HEK293 (cell line): ENCODE results near the gene PAX2.

ENCODE experiments used
- CTCF ChIA-PET: fragments of 350-600 bp; formaldehyde crosslinking; extraction: SDS; loops from one replicate; lab custom pipeline; 2021; ENCODE audit warnings: antibody characterized with exemption; lab: Yijun Ruan, JAX
- POLR2A ChIA-PET: fragments of 300-600 bp; formaldehyde crosslinking; extraction: SDS; loops from one replicate; lab custom pipeline; 2020; ENCODE audit warnings: antibody characterized with exemption, inconsistent platforms; lab: Yijun Ruan, JAX
- H3K27ac ChIP-seq: fragments of 200-500 bp; sonication (Bioruptor generic); 2 replicates; pipeline ENCODE4 v1.5.1; 2014; ENCODE audit warnings: low read depth, low read length, control low read depth, inconsistent platforms; ENCODE audit errors: extremely low read depth
- H3K36me3 ChIP-seq, 2 experiments: fragments of 200-500 bp in 1 of 2; sonication (Bioruptor generic) in 1 of 2; 1 replicate in 1 of 2; 2 replicates in 1 of 2; pipeline ENCODE4 v1.5.1; 2014 to 2017; ENCODE audit warnings: inconsistent platforms in 2 of 2, low read length in 2 of 2; ENCODE audit not compliant: control insufficient read depth in 2 of 2, insufficient read depth in 1 of 2
- H3K4me1 ChIP-seq: fragments of 200-500 bp; sonication (Bioruptor generic); 2 replicates; pipeline ENCODE4 v1.5.1; 2014; ENCODE audit warnings: mild to moderate bottlenecking, low read length, inconsistent platforms; ENCODE audit not compliant: control insufficient read depth, insufficient read depth
- H3K4me3 ChIP-seq: 2 replicates; pipeline ENCODE4 v1.5.1; 2011; ENCODE audit warnings: low read depth, mild to moderate bottlenecking, control low read depth, low read length, moderate library complexity
- H3K9me3 ChIP-seq: fragments of 200-500 bp; sonication (Bioruptor generic); 2 replicates; pipeline ENCODE4 v1.5.1; 2014; ENCODE audit warnings: low read depth, low read length, inconsistent platforms; ENCODE audit not compliant: control insufficient read depth, insufficient read depth
- BCL11B ChIP-seq: fragments of 450-650 bp; formaldehyde crosslinking; IDR thresholded peaks from 2 replicates; pipeline ENCODE4 v1.5.1; 2016; ENCODE audit warnings: low read depth, missing biosample characterization, missing genetic modification characterization
- GLIS1 ChIP-seq: fragments of 450-650 bp; formaldehyde crosslinking; IDR thresholded peaks from 2 replicates; pipeline ENCODE4 v1.5.1; 2016; ENCODE audit warnings: missing biosample characterization, missing genetic modification characterization
- SCRT1 ChIP-seq: fragments of 450-650 bp; formaldehyde crosslinking; IDR thresholded peaks from 2 replicates; pipeline ENCODE4 v1.5.1; 2016; ENCODE audit warnings: missing biosample characterization, missing genetic modification characterization, borderline replicate concordance
- SETDB1 ChIP-seq: IDR thresholded peaks from one replicate; pipeline ENCODE4 v1.6.1; 2017; ENCODE audit warnings: mild to moderate bottlenecking, low read length, moderate library complexity, mixed read lengths; ENCODE audit not compliant: insufficient read length
- YY1 ChIP-seq: fragments of 450-650 bp; formaldehyde crosslinking; IDR thresholded peaks from 2 replicates; pipeline ENCODE4 v1.5.1; 2018; ENCODE audit warnings: missing biosample characterization, missing genetic modification characterization
- ZBTB17 ChIP-seq: fragments of 450-650 bp; formaldehyde crosslinking; IDR thresholded peaks from 2 replicates; pipeline ENCODE4 v1.5.1; 2016; ENCODE audit warnings: missing biosample characterization, missing genetic modification characterization
- ZFP3 ChIP-seq: fragments of 450-650 bp; formaldehyde crosslinking; IDR thresholded peaks from 2 replicates; pipeline ENCODE4 v1.5.1; 2016; ENCODE audit warnings: low read depth, missing biosample characterization, missing genetic modification characterization
- ZNF155 ChIP-seq: fragments of 450-650 bp; formaldehyde crosslinking; IDR thresholded peaks from 2 replicates; pipeline ENCODE4 v1.5.1; 2016; ENCODE audit warnings: missing biosample characterization, missing genetic modification characterization
- ZNF2 ChIP-seq: fragments of 450-650 bp; formaldehyde crosslinking; IDR thresholded peaks from 2 replicates; pipeline ENCODE4 v1.5.1; 2016; ENCODE audit warnings: missing biosample characterization, missing genetic modification characterization
- ZNF221 ChIP-seq: fragments of 450-650 bp; formaldehyde crosslinking; IDR thresholded peaks from 2 replicates; pipeline ENCODE4 v1.5.1; 2017; ENCODE audit warnings: missing biosample characterization, missing genetic modification characterization, borderline replicate concordance
- ZNF23 ChIP-seq: fragments of 450-650 bp; formaldehyde crosslinking; IDR thresholded peaks from 2 replicates; pipeline ENCODE4 v1.5.1; 2016; ENCODE audit warnings: missing biosample characterization, missing genetic modification characterization, borderline replicate concordance
- ZNF366 ChIP-seq: fragments of 450-650 bp; formaldehyde crosslinking; conservative IDR thresholded peaks from 2 replicates; pipeline ENCODE4 v1.5.1; 2016; ENCODE audit warnings: missing biosample characterization, missing genetic modification characterization
- ZNF426 ChIP-seq: fragments of 450-650 bp; formaldehyde crosslinking; IDR thresholded peaks from 2 replicates; pipeline ENCODE4 v1.5.1; 2017; ENCODE audit warnings: missing biosample characterization, missing genetic modification characterization, mild to moderate bottlenecking, inconsistent platforms, moderate library complexity
- ZNF510 ChIP-seq: fragments of 450-650 bp; formaldehyde crosslinking; IDR thresholded peaks from 2 replicates; pipeline ENCODE4 v1.5.1; 2018; ENCODE audit warnings: mild to moderate bottlenecking, missing genetic modification characterization, missing biosample characterization; ENCODE audit not compliant: insufficient replicate concordance
- ZNF600 ChIP-seq: fragments of 450-650 bp; formaldehyde crosslinking; IDR thresholded peaks from 2 replicates; pipeline ENCODE4 v1.5.1; 2016; ENCODE audit warnings: missing biosample characterization, missing genetic modification characterization
- ZNF610 ChIP-seq: fragments of 450-650 bp; formaldehyde crosslinking; IDR thresholded peaks from 2 replicates; pipeline ENCODE4 v1.5.1; 2016; ENCODE audit warnings: missing biosample characterization, missing genetic modification characterization, borderline replicate concordance
- ZNF624 ChIP-seq: fragments of 450-650 bp; formaldehyde crosslinking; IDR thresholded peaks from 2 replicates; pipeline ENCODE4 v1.5.1; 2017; ENCODE audit warnings: missing biosample characterization, missing genetic modification characterization
- ZNF76 ChIP-seq: fragments of 450-650 bp; formaldehyde crosslinking; IDR thresholded peaks from 2 replicates; pipeline ENCODE4; 2016; ENCODE audit warnings: low read depth, missing biosample characterization, missing genetic modification characterization, borderline replicate concordance
- ZNF776 ChIP-seq: fragments of 450-650 bp; formaldehyde crosslinking; IDR thresholded peaks from 2 replicates; pipeline ENCODE4 v1.5.0; 2017; ENCODE audit warnings: missing biosample characterization, missing genetic modification characterization, borderline replicate concordance
- ZNF837 ChIP-seq: fragments of 450-650 bp; formaldehyde crosslinking; IDR thresholded peaks from 2 replicates; pipeline ENCODE4 v1.5.1; 2016; ENCODE audit warnings: missing biosample characterization, missing genetic modification characterization
- ZSCAN23 ChIP-seq: fragments of 450-650 bp; formaldehyde crosslinking; IDR thresholded peaks from 2 replicates; pipeline ENCODE4 v1.5.1; 2016; ENCODE audit warnings: missing biosample characterization, missing genetic modification characterization
- TF ChIP-seq, protein P1 (sequence below): fragments of 450-650 bp; formaldehyde crosslinking; IDR thresholded peaks from 2 replicates; pipeline ENCODE4 v1.5.1; 2017; ENCODE audit warnings: missing biosample characterization, missing genetic modification characterization
- TF ChIP-seq, protein P2 (sequence below): fragments of 450-650 bp; formaldehyde crosslinking; IDR thresholded peaks from 2 replicates; pipeline ENCODE4 v1.5.1; 2016; ENCODE audit warnings: missing biosample characterization, missing genetic modification characterization
- TF ChIP-seq, protein P3 (sequence below): fragments of 450-650 bp; formaldehyde crosslinking; IDR thresholded peaks from 2 replicates; pipeline ENCODE4 v1.5.1; 2016; ENCODE audit warnings: missing biosample characterization, missing genetic modification characterization
- TF ChIP-seq, protein P4 (sequence below): fragments of 450-650 bp; formaldehyde crosslinking; IDR thresholded peaks from 2 replicates; pipeline ENCODE4 v1.5.1; 2016; ENCODE audit warnings: missing biosample characterization, missing genetic modification characterization
- TF ChIP-seq, protein P5 (sequence below): fragments of 450-650 bp; formaldehyde crosslinking; IDR thresholded peaks from 2 replicates; pipeline ENCODE4 v1.5.1; 2016; ENCODE audit warnings: missing biosample characterization, missing genetic modification characterization
- TF ChIP-seq, protein P6 (sequence below): fragments of 450-650 bp; formaldehyde crosslinking; IDR thresholded peaks from 2 replicates; pipeline ENCODE4 v1.5.1; 2016; ENCODE audit warnings: missing biosample characterization, missing genetic modification characterization

Gene PAX2

DNA sequence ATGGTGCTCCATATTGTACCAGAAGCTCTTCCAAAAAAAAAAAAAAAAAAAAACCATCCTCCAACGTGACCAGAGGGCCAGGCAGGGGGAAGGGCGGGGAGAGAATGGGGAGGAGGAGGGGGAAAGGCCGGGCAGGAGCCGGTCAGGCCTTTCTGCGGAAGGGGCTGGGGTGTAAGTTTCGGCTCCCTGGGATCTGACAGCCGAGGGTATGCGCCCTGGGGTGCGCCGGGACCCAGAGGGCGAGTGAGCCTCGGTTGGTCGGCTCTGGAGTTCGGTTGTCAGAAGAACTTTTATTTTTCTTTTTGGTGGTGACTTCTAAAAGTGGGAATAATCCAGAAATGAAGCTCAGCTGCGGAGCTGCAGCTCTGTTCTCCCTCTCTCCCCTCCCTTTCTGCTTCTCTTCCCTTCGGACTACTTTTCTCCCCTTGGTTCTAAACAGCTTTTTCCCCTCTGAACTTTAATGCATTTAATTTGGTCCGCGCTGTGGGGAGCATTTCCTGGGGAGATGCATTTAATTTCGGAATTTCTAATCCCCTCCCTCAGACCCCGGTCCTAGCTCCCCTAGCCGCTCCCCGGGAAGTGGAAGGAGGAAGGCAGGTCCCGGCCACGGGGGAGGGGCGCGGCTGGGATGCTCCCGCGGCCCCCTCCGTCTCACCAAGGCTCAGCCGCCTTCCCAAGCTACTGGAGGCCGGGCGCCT is 3.9 kb upstream of the PAX2 start:
- POLR2A ChIA-PET, result interaction anchor here (0.6 to 1.4 kb wide), 5 partner anchors 52 to 179 kb away, joined by 3 to 7 read pairs (median 4); no protein-coding TSS in a partner anchor
- H3K27ac ChIP-seq, result no peak overlapping the region
- CTCF ChIA-PET, result interaction anchor here (0.6 to 2.5 kb wide), 12 partner anchors 9 to 181 kb away, joined by 3 to 12 read pairs (median 4); no protein-coding TSS in a partner anchor

DNA sequence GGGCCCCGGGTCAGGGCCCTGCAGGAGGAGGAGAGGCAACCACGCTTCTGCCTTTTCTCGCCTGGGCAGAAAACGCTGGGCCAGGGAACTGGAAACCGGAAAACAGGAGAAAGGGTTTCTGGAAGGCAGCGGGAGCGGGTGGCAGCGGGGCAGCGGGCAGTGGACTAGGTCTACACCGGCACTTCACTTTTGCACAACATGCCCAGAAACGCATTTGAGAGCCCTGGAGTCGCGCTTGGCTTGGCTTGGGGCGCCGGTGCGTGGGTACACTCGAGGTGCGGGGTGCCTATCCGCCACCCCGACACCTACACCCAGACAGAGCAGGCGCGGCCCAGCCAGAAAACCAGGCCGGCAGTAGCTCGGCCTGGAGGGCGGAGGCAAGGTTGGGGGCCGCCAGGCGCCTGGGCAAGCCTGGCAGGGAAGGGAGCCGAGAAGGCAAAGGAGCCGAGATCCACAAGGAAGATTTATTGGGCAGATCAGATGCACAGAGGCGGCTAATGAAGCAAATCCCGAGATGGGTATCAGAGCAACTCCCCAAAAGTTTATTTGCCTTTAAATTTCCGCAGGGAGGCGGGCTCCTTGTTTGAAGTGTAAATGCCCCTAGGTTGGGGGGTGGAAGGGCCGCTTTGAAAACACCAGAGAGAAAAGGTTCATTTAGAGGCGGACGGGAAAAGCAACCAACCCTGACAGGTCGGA is 3.2 kb upstream of the PAX2 start:
- Histone ChIP-seq H3K9me3 (no peaks in the 10 kb centered on the region), H3K4me1 (peaks cover 2% of the 10 kb centered on the region; the same call in 1 of the 2 replicates), H3K27ac (no peak overlapping the region), H3K36me3 (no peaks in the 10 kb centered on the region), H3K4me3 (no peak overlapping the region)
- TF ChIP-seq, protein P1, sequence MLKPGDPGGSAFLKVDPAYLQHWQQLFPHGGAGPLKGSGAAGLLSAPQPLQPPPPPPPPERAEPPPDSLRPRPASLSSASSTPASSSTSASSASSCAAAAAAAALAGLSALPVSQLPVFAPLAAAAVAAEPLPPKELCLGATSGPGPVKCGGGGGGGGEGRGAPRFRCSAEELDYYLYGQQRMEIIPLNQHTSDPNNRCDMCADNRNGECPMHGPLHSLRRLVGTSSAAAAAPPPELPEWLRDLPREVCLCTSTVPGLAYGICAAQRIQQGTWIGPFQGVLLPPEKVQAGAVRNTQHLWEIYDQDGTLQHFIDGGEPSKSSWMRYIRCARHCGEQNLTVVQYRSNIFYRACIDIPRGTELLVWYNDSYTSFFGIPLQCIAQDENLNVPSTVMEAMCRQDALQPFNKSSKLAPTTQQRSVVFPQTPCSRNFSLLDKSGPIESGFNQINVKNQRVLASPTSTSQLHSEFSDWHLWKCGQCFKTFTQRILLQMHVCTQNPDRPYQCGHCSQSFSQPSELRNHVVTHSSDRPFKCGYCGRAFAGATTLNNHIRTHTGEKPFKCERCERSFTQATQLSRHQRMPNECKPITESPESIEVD (tag by site-specific recombination), result no peak
- TF ChIP-seq, protein P2, sequence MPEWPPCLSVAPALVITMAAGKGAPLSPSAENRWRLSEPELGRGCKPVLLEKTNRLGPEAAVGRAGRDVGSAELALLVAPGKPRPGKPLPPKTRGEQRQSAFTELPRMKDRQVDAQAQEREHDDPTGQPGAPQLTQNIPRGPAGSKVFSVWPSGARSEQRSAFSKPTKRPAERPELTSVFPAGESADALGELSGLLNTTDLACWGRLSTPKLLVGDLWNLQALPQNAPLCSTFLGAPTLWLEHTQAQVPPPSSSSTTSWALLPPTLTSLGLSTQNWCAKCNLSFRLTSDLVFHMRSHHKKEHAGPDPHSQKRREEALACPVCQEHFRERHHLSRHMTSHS (tag by site-specific recombination), result no peak
- TF ChIP-seq, protein P3, sequence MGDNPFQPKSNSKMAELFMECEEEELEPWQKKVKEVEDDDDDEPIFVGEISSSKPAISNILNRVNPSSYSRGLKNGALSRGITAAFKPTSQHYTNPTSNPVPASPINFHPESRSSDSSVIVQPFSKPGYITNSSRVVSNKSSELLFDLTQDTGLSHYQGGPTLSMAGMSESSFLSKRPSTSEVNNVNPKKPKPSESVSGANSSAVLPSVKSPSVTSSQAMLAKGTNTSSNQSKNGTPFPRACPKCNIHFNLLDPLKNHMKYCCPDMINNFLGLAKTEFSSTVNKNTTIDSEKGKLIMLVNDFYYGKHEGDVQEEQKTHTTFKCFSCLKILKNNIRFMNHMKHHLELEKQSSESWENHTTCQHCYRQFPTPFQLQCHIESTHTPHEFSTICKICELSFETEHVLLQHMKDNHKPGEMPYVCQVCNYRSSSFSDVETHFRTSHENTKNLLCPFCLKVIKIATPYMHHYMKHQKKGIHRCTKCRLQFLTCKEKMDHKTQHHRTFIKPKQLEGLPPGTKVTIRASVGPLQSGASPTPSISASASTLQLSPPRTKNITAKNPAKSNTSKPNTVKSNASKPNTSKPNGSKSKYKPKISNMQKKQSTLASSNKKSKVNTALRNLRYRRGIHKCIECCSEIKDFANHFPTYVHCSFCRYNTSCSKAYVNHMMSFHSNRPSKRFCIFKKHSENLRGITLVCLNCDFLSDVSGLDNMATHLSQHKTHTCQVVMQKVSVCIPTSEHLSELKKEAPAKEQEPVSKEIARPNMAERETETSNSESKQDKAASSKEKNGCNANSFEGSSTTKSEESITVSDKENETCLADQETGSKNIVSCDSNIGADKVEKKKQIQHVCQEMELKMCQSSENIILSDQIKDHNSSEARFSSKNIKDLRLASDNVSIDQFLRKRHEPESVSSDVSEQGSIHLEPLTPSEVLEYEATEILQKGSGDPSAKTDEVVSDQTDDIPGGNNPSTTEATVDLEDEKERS (tag by site-specific recombination), result no peak
- TF ChIP-seq ZNF624 (tag by site-specific recombination) (no peak), ZNF776 (tag by site-specific recombination) (no peak), GLIS1 (no peak), ZNF366 (tag by site-specific recombination) (no peak), ZNF600 (no peak), ZBTB17 (tag by site-specific recombination) (no peak), YY1 (tag by site-specific recombination) (no peak), ZNF221 (tag by site-specific recombination) (no peak), ZNF23 (tag by site-specific recombination) (no peak), ZNF837 (tag by site-specific recombination) (no peak), ZNF76 (no peak), BCL11B (tag by site-specific recombination) (no peak), ZNF2 (tag by site-specific recombination) (no peak)
- TF ChIP-seq, protein P4, sequence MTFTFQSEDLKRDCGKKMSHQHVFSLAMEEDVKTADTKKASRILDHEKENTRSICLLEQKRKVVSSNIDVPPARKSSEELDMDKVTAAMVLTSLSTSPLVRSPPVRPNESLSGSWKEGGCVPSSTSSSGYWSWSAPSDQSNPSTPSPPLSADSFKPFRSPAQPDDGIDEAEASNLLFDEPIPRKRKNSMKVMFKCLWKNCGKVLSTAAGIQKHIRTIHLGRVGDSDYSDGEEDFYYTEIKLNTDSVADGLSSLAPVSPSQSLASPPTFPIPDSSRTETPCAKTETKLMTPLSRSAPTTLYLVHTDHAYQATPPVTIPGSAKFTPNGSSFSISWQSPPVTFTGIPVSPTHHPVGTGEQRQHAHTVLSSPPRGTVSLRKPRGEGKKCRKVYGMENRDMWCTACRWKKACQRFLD, result no peak
- TF ChIP-seq, protein P5, sequence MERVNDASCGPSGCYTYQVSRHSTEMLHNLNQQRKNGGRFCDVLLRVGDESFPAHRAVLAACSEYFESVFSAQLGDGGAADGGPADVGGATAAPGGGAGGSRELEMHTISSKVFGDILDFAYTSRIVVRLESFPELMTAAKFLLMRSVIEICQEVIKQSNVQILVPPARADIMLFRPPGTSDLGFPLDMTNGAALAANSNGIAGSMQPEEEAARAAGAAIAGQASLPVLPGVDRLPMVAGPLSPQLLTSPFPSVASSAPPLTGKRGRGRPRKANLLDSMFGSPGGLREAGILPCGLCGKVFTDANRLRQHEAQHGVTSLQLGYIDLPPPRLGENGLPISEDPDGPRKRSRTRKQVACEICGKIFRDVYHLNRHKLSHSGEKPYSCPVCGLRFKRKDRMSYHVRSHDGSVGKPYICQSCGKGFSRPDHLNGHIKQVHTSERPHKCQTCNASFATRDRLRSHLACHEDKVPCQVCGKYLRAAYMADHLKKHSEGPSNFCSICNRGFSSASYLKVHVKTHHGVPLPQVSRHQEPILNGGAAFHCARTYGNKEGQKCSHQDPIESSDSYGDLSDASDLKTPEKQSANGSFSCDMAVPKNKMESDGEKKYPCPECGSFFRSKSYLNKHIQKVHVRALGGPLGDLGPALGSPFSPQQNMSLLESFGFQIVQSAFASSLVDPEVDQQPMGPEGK (tag by site-specific recombination), result no peak
- TF ChIP-seq, protein P6, sequence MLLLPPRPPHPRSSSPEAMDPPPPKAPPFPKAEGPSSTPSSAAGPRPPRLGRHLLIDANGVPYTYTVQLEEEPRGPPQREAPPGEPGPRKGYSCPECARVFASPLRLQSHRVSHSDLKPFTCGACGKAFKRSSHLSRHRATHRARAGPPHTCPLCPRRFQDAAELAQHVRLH (tag by site-specific recombination), result no peak
- CTCF ChIA-PET, result interaction anchor here (0.6 to 4.2 kb wide), 19 partner anchors 9 to 181 kb away, joined by 3 to 144 read pairs (median 5); no protein-coding TSS in a partner anchor
- POLR2A ChIA-PET, result interaction anchor here (1.4 kb wide), 1 partner anchor 180 kb away, joined by 3 read pairs; no protein-coding TSS in a partner anchor

More for the DNA sequence above, 3.9 kb upstream of the PAX2 start:
- Histone ChIP-seq H3K9me3 (no peaks in the 10 kb centered on the region), H3K4me3 (no peak overlapping the region), H3K36me3 (no peaks in the 10 kb centered on the region), H3K4me1 (peaks cover under 1% of the 10 kb centered on the region; the same call in 1 of the 2 replicates)
- TF ChIP-seq ZFP3 (tag by site-specific recombination) (no peak), ZNF426 (tag by site-specific recombination) (no peak), SCRT1 (tag by site-specific recombination) (no peak), ZNF76 (no peak), ZSCAN23 (tag by site-specific recombination) (no peak), ZNF155 (tag by site-specific recombination) (no peak), ZNF610 (no peak), ZNF510 (tag by site-specific recombination) (no peak), SETDB1 (no peak)
